ENCODE results near the gene SHF. TPM values are rescaled to one million over a fixed set of nuclear protein-coding genes. Genes with fewer than 3 reads are reported as not detected.

The SHF gene
- total RNA-seq, 2 experiments from 2014 or later: 19.8 to 23.5 TPM

DNA sequence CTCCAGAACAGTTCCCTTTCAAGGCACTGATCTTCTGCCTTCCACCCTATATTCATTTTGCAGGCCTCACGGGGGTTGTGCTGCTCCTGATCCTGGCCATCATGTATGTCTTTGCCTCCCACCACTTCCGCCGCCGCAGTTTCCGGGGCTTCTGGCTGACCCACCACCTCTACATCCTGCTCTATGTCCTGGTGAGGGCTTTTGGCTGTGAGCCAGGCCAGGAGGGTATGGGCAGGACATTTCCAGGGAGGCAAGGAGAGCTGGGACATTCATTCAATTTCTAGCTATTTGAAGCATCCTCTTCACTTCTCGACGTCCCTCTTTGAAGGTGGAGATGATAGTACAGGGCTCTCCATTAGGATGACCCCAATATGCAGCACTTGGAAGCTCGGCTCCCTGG is 32.0 kb downstream of the SHF start:
- no peak for DNase-seq
- H3K27ac Mint-ChIP-seq: no peak overlapping the region
- H3K4me3 Mint-ChIP-seq: no peak overlapping the region
- ATAC-seq: no peak
- peaks cover 5% of the 10 kb centered on the region for H3K36me3 Mint-ChIP-seq (ENCODE audit: low read depth)
- TF ChIP-seq, protein P1, sequence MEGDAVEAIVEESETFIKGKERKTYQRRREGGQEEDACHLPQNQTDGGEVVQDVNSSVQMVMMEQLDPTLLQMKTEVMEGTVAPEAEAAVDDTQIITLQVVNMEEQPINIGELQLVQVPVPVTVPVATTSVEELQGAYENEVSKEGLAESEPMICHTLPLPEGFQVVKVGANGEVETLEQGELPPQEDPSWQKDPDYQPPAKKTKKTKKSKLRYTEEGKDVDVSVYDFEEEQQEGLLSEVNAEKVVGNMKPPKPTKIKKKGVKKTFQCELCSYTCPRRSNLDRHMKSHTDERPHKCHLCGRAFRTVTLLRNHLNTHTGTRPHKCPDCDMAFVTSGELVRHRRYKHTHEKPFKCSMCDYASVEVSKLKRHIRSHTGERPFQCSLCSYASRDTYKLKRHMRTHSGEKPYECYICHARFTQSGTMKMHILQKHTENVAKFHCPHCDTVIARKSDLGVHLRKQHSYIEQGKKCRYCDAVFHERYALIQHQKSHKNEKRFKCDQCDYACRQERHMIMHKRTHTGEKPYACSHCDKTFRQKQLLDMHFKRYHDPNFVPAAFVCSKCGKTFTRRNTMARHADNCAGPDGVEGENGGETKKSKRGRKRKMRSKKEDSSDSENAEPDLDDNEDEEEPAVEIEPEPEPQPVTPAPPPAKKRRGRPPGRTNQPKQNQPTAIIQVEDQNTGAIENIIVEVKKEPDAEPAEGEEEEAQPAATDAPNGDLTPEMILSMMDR (IDR thresholded peaks at IDR 0.05): no peak
- ChIA-PET POLR2A (no interaction called here), CTCF (interaction anchor here (2.9 kb wide), 1 partner anchor 50 kb away, joined by 17 read pairs; no protein-coding TSS in a partner anchor)
- H3K9me3 Mint-ChIP-seq: no peaks in the 10 kb centered on the region
- intact Hi-C loops (cut with micrococcal nuclease): no loop called here
- H3K27me3 Mint-ChIP-seq: no peaks in the 10 kb centered on the region
- peaks cover 3% of the 10 kb centered on the region for H3K4me1 Mint-ChIP-seq (ENCODE audit: low read depth)

DNA sequence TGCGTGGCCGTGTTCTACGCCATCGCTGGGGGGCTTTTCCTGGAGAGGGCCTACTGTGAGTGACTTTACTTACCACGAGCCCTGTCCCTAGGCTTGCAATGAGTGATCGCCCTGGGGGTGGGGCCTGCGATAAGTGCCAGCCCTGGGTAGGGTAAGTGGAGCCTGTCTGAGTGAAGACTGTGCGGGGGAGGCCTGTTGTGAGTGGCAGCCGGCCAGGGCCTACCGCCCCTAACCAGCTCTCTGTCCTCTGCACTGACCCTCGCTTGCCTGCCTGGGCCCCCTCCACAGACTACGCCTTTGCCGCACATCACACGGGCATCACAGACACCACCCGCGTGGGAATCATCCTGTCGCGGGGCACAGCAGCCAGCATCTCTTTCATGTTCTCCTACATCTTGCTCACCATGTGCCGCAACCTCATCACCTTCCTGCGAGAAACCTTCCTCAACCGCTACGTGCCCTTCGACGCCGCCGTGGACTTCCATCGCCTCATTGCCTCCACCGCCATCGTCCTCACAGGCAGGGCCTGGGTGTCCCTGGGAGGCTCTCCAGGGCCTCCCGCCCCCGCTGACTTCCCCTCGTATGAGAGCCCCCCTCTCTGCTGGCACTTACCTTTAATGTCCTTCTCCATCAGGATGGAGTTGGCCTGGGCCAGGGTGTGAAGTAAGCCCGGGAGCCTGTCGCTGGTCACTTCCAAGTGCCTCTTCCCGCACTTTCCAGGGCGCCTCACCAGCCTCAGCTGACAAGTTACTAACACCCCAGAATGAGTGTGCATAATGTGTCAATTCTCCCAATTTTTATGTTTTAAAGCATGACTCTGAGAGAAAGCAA is 35.6 kb downstream of the SHF start:
- no peak for ATAC-seq
- CTCF ChIA-PET: no interaction called here
- Mint-ChIP-seq H3K9me3 (no peaks in the 10 kb centered on the region), H3K27me3 (no peaks in the 10 kb centered on the region), H3K4me3 (no peak overlapping the region), H3K27ac (no peak overlapping the region), H3K36me3 (ENCODE audit: low read depth) (peaks cover 5% of the 10 kb centered on the region), H3K4me1 (ENCODE audit: low read depth) (no peaks in the 10 kb centered on the region)
- intact Hi-C loops (cut with micrococcal nuclease): no loop called here
- DNase-seq: no peak
- TF ChIP-seq, protein P1 (IDR thresholded peaks at IDR 0.05): no peak
- POLR2A ChIA-PET: no interaction called here

DNA sequence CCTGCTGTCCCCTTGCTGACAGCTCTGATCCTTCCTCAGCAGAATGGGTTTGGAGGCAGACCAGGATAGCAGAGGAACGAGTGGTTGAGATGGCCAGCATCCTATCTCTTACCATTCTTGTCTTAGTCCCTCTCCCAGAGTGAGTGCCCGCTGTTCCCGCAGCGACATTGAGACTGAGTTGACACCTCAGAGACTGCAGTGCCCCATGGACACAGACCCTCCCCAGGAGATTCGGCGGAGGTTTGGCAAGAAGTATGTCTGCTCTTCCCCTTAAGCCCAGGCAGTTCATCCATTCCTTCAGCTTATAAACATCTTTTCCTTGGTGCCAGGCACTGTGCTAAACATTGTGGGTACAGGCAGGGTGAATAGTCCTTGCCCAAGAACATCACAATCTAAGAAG is 36.8 kb downstream of the SHF start:
- Mint-ChIP-seq H3K27ac (no peak overlapping the region), H3K36me3 (ENCODE audit: low read depth) (peaks cover 5% of the 10 kb centered on the region), H3K9me3 (no peaks in the 10 kb centered on the region), H3K4me1 (ENCODE audit: low read depth) (no peaks in the 10 kb centered on the region), H3K27me3 (no peaks in the 10 kb centered on the region), H3K4me3 (no peak overlapping the region)
- POLR2A ChIA-PET: no interaction called here
- no peak for ATAC-seq
- TF ChIP-seq, protein P1 (IDR thresholded peaks at IDR 0.05): no peak
- intact Hi-C loops (cut with micrococcal nuclease): no loop called here
- CTCF ChIA-PET: interaction anchor here (1.3 kb wide), 1 partner anchor 33 kb away, joined by 6 read pairs; no protein-coding TSS in a partner anchor
- no peak for DNase-seq

DNA sequence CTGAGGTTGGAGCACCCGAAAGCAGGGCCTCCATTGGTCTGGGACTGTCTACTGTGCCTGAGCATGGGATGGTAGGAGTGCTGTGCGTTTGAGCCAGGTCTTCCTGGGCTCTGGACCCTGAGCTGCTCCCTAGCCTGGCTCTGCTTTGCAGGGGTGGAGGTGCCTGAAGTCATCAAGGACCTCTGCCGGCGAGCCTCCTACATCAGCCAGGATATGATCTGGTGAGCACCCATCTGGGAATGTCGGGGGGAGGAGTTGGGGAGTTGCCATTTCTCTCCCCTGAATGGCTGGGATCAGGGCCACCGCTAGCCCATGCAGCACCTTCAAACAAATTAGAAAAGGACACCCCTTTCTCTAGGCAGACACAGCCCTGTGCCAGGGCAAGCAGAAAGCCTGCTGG is 37.3 kb downstream of the SHF start:
- DNase-seq: no peak
- no peak for ATAC-seq
- no peaks in the 10 kb centered on the region for H3K4me1 Mint-ChIP-seq (ENCODE audit: low read depth)
- H3K4me3 Mint-ChIP-seq: no peak overlapping the region
- H3K27me3 Mint-ChIP-seq: no peaks in the 10 kb centered on the region
- TF ChIP-seq, protein P1 (IDR thresholded peaks at IDR 0.05): no peak
- POLR2A ChIA-PET: no interaction called here
- CTCF ChIA-PET: interaction anchor here (0.9 to 1.5 kb wide), 4 partner anchors 12 to 32 kb away, joined by 3 to 6 read pairs (median 4); no protein-coding TSS in a partner anchor
- no peak overlapping the region for H3K27ac Mint-ChIP-seq
- peaks cover 5% of the 10 kb centered on the region for H3K36me3 Mint-ChIP-seq (ENCODE audit: low read depth)
- H3K9me3 Mint-ChIP-seq: no peaks in the 10 kb centered on the region
- intact Hi-C loops (cut with micrococcal nuclease): no loop called here

DNA sequence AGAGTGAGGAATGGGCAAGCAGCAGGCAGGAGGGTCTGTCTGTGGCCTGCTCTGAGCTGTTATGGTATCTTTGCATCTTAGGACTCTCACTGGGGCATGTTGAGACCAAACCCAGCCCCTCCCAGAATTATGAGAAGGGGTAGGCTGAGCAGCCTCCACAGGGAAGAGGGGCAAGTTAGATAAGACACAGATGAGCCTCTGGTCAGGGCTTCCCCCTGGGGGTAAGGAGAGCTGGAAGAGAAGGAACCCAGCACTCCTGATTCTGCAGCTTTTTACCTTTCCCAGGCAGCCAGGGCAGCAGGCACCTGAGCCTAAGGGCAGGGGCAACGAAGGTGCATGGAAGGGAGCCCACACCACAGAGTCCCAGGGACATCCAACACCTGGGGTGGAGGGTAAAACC is 38.7 kb downstream of the SHF start:
- Mint-ChIP-seq H3K36me3 (ENCODE audit: low read depth) (peaks cover 5% of the 10 kb centered on the region), H3K4me3 (no peak overlapping the region), H3K4me1 (ENCODE audit: low read depth) (no peaks in the 10 kb centered on the region), H3K27ac (no peak overlapping the region), H3K9me3 (no peaks in the 10 kb centered on the region), H3K27me3 (no peaks in the 10 kb centered on the region)
- ChIA-PET POLR2A (interaction anchor here (1.3 kb wide), 1 partner anchor 24 kb away, joined by 3 read pairs; no protein-coding TSS in a partner anchor), CTCF (interaction anchor here (1.2 to 1.4 kb wide), 2 partner anchors 16 to 19 kb away, joined by 3 to 4 read pairs; no protein-coding TSS in a partner anchor)
- DNase-seq (no peak), ATAC-seq (no peak)
- intact Hi-C loops (cut with micrococcal nuclease): no loop called here
- TF ChIP-seq, protein P1 (IDR thresholded peaks at IDR 0.05): no peak

All from activated CD8-positive, alpha-beta T cell treated with anti-CD3 and anti-CD28 coated beads for 36 hours (primary cell).